Mesothelial cell of epicardium (in vitro differentiated cells): ENCODE measurements around the gene KCNH2. TPM values are rescaled to one million over a fixed set of nuclear protein-coding genes. Genes with fewer than 3 reads are reported as not detected.

ENCODE experiments used
- DNase-seq, 2 experiments: peaks; one replicate each; pipeline ENCODE4 v3.0.0; 2021; ENCODE audit warnings: low spot score in 2 of 2; ENCODE audit not compliant: unreplicated experiment in 2 of 2
- H3K27ac Mint-ChIP-seq: 2 replicates; pipeline ENCODE4 v1.8.0; 2021; ENCODE audit warnings: mixed read lengths
- H3K27me3 Mint-ChIP-seq: 2 replicates; pipeline ENCODE4 v1.8.0; 2021; ENCODE audit warnings: low read depth, mixed read lengths
- H3K36me3 Mint-ChIP-seq: 2 replicates; pipeline ENCODE4 v1.8.0; 2021; ENCODE audit warnings: mixed read lengths
- H3K4me1 Mint-ChIP-seq: 2 replicates; pipeline ENCODE4 v1.8.0; 2021; ENCODE audit warnings: mixed read lengths
- H3K4me3 Mint-ChIP-seq: 2 replicates; pipeline ENCODE4 v1.8.0; 2021; ENCODE audit warnings: mild to moderate bottlenecking, moderate library complexity, mixed read lengths
- H3K9me3 Mint-ChIP-seq: 2 replicates; pipeline ENCODE4 v1.8.0; 2021; ENCODE audit warnings: mixed read lengths
- CTCF ChIP-seq: fragments of 200-600 bp; sonication (generic); IDR thresholded peaks from one replicate; pipeline ENCODE4 v1.5.0; 2021; ENCODE audit warnings: antibody characterized with exemption; ENCODE audit not compliant: unreplicated experiment
- total RNA-seq: library from RNA; stranded (reverse); gene quantifications from 3 replicates; pipeline ENCODE4 v1.2.1, GENCODE V29; 2021

The KCNH2 gene
- total RNA-seq, 1 donor from 2014 or later, result 11.2 TPM

- DNase-seq, result no peak
- Mint-ChIP-seq H3K9me3 (no peaks in the 10 kb centered on the region), H3K27ac (no peak overlapping the region), H3K4me1 (peaks cover 19% of the 10 kb centered on the region), H3K4me3 (no peak overlapping the region), H3K27me3 (peaks cover 1% of the 10 kb centered on the region), H3K36me3 (no peaks in the 10 kb centered on the region)
- no peak for TF ChIP-seq CTCF
Observed at GRCh38 chr7:150997075-150997511, 19.0 kb upstream of the KCNH2 start.

GRCh38 chr7:150996376-150997074 lies 18.4 kb upstream of the KCNH2 start:
- Mint-ChIP-seq H3K36me3 (no peaks in the 10 kb centered on the region), H3K4me1 (peaks cover 19% of the 10 kb centered on the region), H3K4me3 (no peak overlapping the region), H3K27me3 (peaks cover 1% of the 10 kb centered on the region), H3K27ac (peak overlapping the region; percentile 67), H3K9me3 (no peaks in the 10 kb centered on the region)
- no peak for DNase-seq
- TF ChIP-seq CTCF, result no peak

GRCh38 chr7:150994838-150995510 lies 16.9 kb upstream of the KCNH2 start:
- Mint-ChIP-seq H3K4me3 (no peak overlapping the region), H3K9me3 (peaks cover 15% of the 10 kb centered on the region), H3K27ac (no peak overlapping the region)

GRCh38 chr7:150994141-150994837 lies 16.2 kb upstream of the KCNH2 start:
- Mint-ChIP-seq H3K9me3 (peaks cover 15% of the 10 kb centered on the region), H3K27ac (no peak overlapping the region), H3K36me3 (no peaks in the 10 kb centered on the region), H3K4me1 (peaks cover 19% of the 10 kb centered on the region), H3K4me3 (no peak overlapping the region), H3K27me3 (peaks cover 18% of the 10 kb centered on the region)
- no peak for TF ChIP-seq CTCF
- DNase-seq, result no peak

More at GRCh38 chr7:150994838-150995510, 16.9 kb upstream of the KCNH2 start:
- H3K36me3 Mint-ChIP-seq, result no peaks in the 10 kb centered on the region
- DNase-seq, result no peak
- H3K27me3 Mint-ChIP-seq, result peaks cover 12% of the 10 kb centered on the region
- TF ChIP-seq CTCF, result no peak
- peaks cover 19% of the 10 kb centered on the region for H3K4me1 Mint-ChIP-seq

- H3K4me3 Mint-ChIP-seq, result no peak overlapping the region
- no peak for TF ChIP-seq CTCF
- peaks cover 26% of the 10 kb centered on the region for H3K27me3 Mint-ChIP-seq
- no peaks in the 10 kb centered on the region for H3K36me3 Mint-ChIP-seq
- H3K27ac Mint-ChIP-seq, result no peak overlapping the region
- no peak for DNase-seq
- peaks cover 20% of the 10 kb centered on the region for H3K4me1 Mint-ChIP-seq
- H3K9me3 Mint-ChIP-seq, result peaks cover 15% of the 10 kb centered on the region
Observed at GRCh38 chr7:150993511-150993910, 15.4 kb upstream of the KCNH2 start.
